Keratinocyte (primary cell): ENCODE results near the gene NME3. TPM values are rescaled to one million over a fixed set of nuclear protein-coding genes. Genes with fewer than 3 reads are reported as not detected.

Experiments used
- DNase-seq: peaks from one replicate; pipeline ENCODE4 v3.0.0-alpha.2; 2011; ENCODE audit warnings: low read depth, missing footprints, low spot score
- FAIRE-seq: peaks from 2 replicates; lab custom pipeline; 2011; peaks lifted over from hg19 to GRCh38; lab: Jason Lieb, UNC
- H2AFZ ChIP-seq: 2 replicates; pipeline ENCODE4 v1.6.0; 2012; ENCODE audit warnings: low read length, control low read depth, inconsistent platforms; ENCODE audit not compliant: control insufficient read depth
- H3K27ac ChIP-seq: 2 replicates; pipeline ENCODE4 v1.5.1; 2011; ENCODE audit warnings: low read length; ENCODE audit not compliant: control insufficient read depth, insufficient read depth
- H3K27me3 ChIP-seq: 3 replicates; pipeline ENCODE4 v1.6.0; 2011; ENCODE audit warnings: low read length; ENCODE audit not compliant: control insufficient read depth, insufficient read depth; ENCODE audit errors: extremely low read depth
- H3K36me3 ChIP-seq, 2 experiments: 2 replicates in 1 of 2; 3 replicates in 1 of 2; pipeline ENCODE4 v1.5.1; 2011; ENCODE audit warnings: low read length in 2 of 2, mild to moderate bottlenecking in 1 of 2; ENCODE audit not compliant: control insufficient read depth in 2 of 2, insufficient read depth in 2 of 2; ENCODE audit errors: extremely low read depth in 1 of 2
- H3K4me1 ChIP-seq: 3 replicates; pipeline ENCODE4 v1.5.1; 2011; ENCODE audit warnings: low read length; ENCODE audit not compliant: control insufficient read depth, insufficient read depth; ENCODE audit errors: extremely low read depth
- H3K4me2 ChIP-seq: 3 replicates; pipeline ENCODE4 v1.6.0; 2011; ENCODE audit warnings: low read depth, low read length; ENCODE audit not compliant: control insufficient read depth, insufficient read depth; ENCODE audit errors: extremely low read depth
- H3K4me3 ChIP-seq, 3 experiments: fragments of 200-600 bp in 1 of 3; sonication (generic) in 1 of 3; 2 replicates in 2 of 3; 3 replicates in 1 of 3; pipeline ENCODE4 v1.5.1; 2011 to 2016; ENCODE audit warnings: low read length in 3 of 3, mild to moderate bottlenecking in 3 of 3, control low read depth in 2 of 3, inconsistent platforms in 1 of 3, low read depth in 1 of 3, mixed read lengths in 1 of 3, mixed run types in 1 of 3, moderate library complexity in 1 of 3; ENCODE audit not compliant: control insufficient read depth in 2 of 3, insufficient read depth in 2 of 3; ENCODE audit errors: extremely low read depth in 1 of 3
- H3K79me2 ChIP-seq: 2 replicates; pipeline ENCODE4 v1.6.0; 2012; ENCODE audit warnings: low read length; ENCODE audit not compliant: control insufficient read depth, insufficient read depth
- H3K9ac ChIP-seq: 3 replicates; pipeline ENCODE4 v1.6.0; 2011; ENCODE audit warnings: low read length; ENCODE audit not compliant: control insufficient read depth, insufficient read depth; ENCODE audit errors: extremely low read depth
- H3K9me1 ChIP-seq: 3 replicates; pipeline ENCODE4 v1.6.0; 2011; ENCODE audit warnings: low read length; ENCODE audit not compliant: control insufficient read depth, insufficient read depth; ENCODE audit errors: extremely low read depth
- H3K9me3 ChIP-seq: 2 replicates; pipeline ENCODE4 v1.5.1; 2012; ENCODE audit warnings: low read depth, low read length; ENCODE audit not compliant: control insufficient read depth
- H4K20me1 ChIP-seq: 3 replicates; pipeline ENCODE4 v1.6.0; 2011; ENCODE audit warnings: low read length; ENCODE audit not compliant: control insufficient read depth, insufficient read depth; ENCODE audit errors: extremely low read depth
- CTCF ChIP-seq, 3 experiments: IDR thresholded peaks in 1 of 3; conservative IDR thresholded peaks in 1 of 3; optimal IDR thresholded peaks in 1 of 3; 2 replicates in 2 of 3; 3 replicates in 1 of 3; pipeline versions ENCODE3 to v1.5.1; 2011; ENCODE audit warnings: low read length in 3 of 3, mild to moderate bottlenecking in 3 of 3, moderate library complexity in 2 of 3, control low read depth in 1 of 3, inconsistent platforms in 1 of 3; ENCODE audit not compliant: insufficient read depth in 2 of 3; ENCODE audit errors: extremely low read depth in 1 of 3
- EZH2 ChIP-seq: IDR thresholded peaks from one replicate; pipeline ENCODE4 v1.6.1; 2012; ENCODE audit warnings: inconsistent platforms, mild to moderate bottlenecking, low read length, moderate library complexity
- dilution Hi-C: fragments of 300-500 bp; cut with MboI; formaldehyde crosslinking; loops from one replicate; pipeline ENCODE4 v1.7.0; 2020; ENCODE audit warnings: low sequenced_read_pairs; ENCODE audit not compliant: extremely low pct_ligation_motif_present
- polyA plus RNA-seq, 5 experiments: library from polyadenylated mRNA; depleted of rRNA in 3 of 5; stranded (reverse) in 3 of 5; stranded (forward) in 1 of 5; unstranded in 1 of 5; fragments of >200 nt; gene quantifications; 1 replicate in 1 of 5; 2 replicates in 3 of 5; 3 replicates in 1 of 5; pipeline versions ENCODE4 v1.2.1 to v1.2.3, GENCODE V29; 2011 to 2012; ENCODE audit warnings: missing spikeins in 2 of 5, low read depth in 1 of 5, low replicate concordance in 1 of 5

NME3 gene
- polyA plus RNA-seq, 1 donor (not counting 4 experiments of a cell fraction or from before 2014, with no cell fraction given): 10.1 TPM

GRCh38 chr16:1744338-1744840, 27.0 kb downstream of the NME3 start:
- FAIRE-seq: no peak
- Histone ChIP-seq H3K27ac (no peak overlapping the region), H3K9me3 (peaks cover 4% of the 10 kb centered on the region), H4K20me1 (peaks cover 2% of the 10 kb centered on the region), H3K36me3 (peaks cover 19 to 27% of the 10 kb centered on the region in 2 experiments), H3K27me3 (no peaks in the 10 kb centered on the region), H3K9me1 (no peaks in the 10 kb centered on the region), H2AFZ (no peak overlapping the region), H3K4me2 (no peak overlapping the region), H3K4me3 (no peak overlapping the region), H3K4me1 (peaks cover 4% of the 10 kb centered on the region), H3K79me2 (peaks cover 2% of the 10 kb centered on the region), H3K9ac (no peak overlapping the region)
- no peak for DNase-seq
- dilution Hi-C loops: no loop called here
- TF ChIP-seq EZH2 (no peak), CTCF (optimal IDR thresholded peaks at IDR 0.05 in 1 of 3, IDR thresholded peaks at IDR 0.05 in 1 of 3, conservative IDR thresholded peaks at IDR 0.05 in 1 of 3; ENCODE audit: extremely low read depth in 1 of 3, insufficient read depth in 2 of 3, low read length in 3 of 3) (no peak)

- H3K27me3 ChIP-seq: no peaks in the 10 kb centered on the region
- FAIRE-seq (no peak), DNase-seq (no peak)
- peaks cover 2% of the 10 kb centered on the region for H4K20me1 ChIP-seq
- no peak overlapping the region for H2AFZ ChIP-seq
- H3K27ac ChIP-seq: no peak overlapping the region
- no peak overlapping the region for H3K9ac ChIP-seq
- H3K4me1 ChIP-seq: peaks cover 4% of the 10 kb centered on the region
- peaks cover 12 to 24% of the 10 kb centered on the region in 2 experiments for H3K36me3 ChIP-seq
- H3K9me3 ChIP-seq: peaks cover 8% of the 10 kb centered on the region
- no peak overlapping the region for H3K4me3 ChIP-seq
- peaks cover 2% of the 10 kb centered on the region for H3K79me2 ChIP-seq
- TF ChIP-seq CTCF (optimal IDR thresholded peaks at IDR 0.05 in 1 of 3, IDR thresholded peaks at IDR 0.05 in 1 of 3, conservative IDR thresholded peaks at IDR 0.05 in 1 of 3; ENCODE audit: extremely low read depth in 1 of 3, insufficient read depth in 2 of 3, low read length in 3 of 3) (no peak), EZH2 (no peak)
- dilution Hi-C loops: no loop called here
- no peaks in the 10 kb centered on the region for H3K9me1 ChIP-seq
- H3K4me2 ChIP-seq: no peak overlapping the region
These were observed 27.7 kb downstream of the NME3 start for GRCh38 chr16:1743376-1744337.
